GM04504 (cell line): Measurements from ENCODE around the gene CIAO3.
"Not testable (repeated sequence)": the region's sequence is repeated elsewhere in the genome, so short reads cannot be mapped to it uniquely, and the experiment has no call there.

Source experiments
- DNase-seq: peaks from one replicate; pipeline ENCODE4 v3.0.0-alpha.2; 2012; ENCODE audit warnings: low read depth

CIAO3 gene

GRCh38 chr16:740764-741505 lies at the start of gene CIAO3:
Gene CIAO3 (minus strand): TSS chr16:740997. CDS start chr16:740985, 12 bp downstream.
- DNase-seq = peak; percentile 71

GRCh38 chr16:790086-790485 lies 49.3 kb upstream of the CIAO3 start:
- no peak for DNase-seq

GRCh38 chr16:789191-789850 lies 48.5 kb upstream of the CIAO3 start:
- DNase-seq = no peak

- peak; percentile 84 for DNase-seq
These were observed 47.8 kb upstream of the CIAO3 start, which contains the start of gene CHTF18 for GRCh38 chr16:788399-789126. Gene CHTF18 (plus strand): TSS chr16:788620. CDS start chr16:788685, 65 bp downstream.

- no peak for DNase-seq
These were observed 47.2 kb upstream of the CIAO3 start, which contains the start of gene RPUSD1 for GRCh38 chr16:787978-788398. Gene RPUSD1 (minus strand): TSS chr16:788381. CDS start chr16:787737, 644 bp downstream.

- DNase-seq = no peak
These were observed 46.6 kb upstream of the CIAO3 start for GRCh38 chr16:787321-787966.

- DNase-seq = no peak
These were observed 45.1 kb upstream of the CIAO3 start for GRCh38 chr16:785563-786535.

- DNase-seq = no peak
These were observed 43.6 kb upstream of the CIAO3 start for GRCh38 chr16:784431-784830.

- no peak for DNase-seq
These were observed 42.8 kb upstream of the CIAO3 start for GRCh38 chr16:783404-784161.

- no peak for DNase-seq
These were observed 42.1 kb upstream of the CIAO3 start for GRCh38 chr16:782766-783403.

- no peak for DNase-seq
These were observed 41.5 kb upstream of the CIAO3 start for GRCh38 chr16:782258-782657.

GRCh38 chr16:781346-782010 lies 40.7 kb upstream of the CIAO3 start:
- no peak for DNase-seq

- DNase-seq = no peak
These were observed 39.5 kb upstream of the CIAO3 start for GRCh38 chr16:780296-780695.

GRCh38 chr16:779561-779960 lies 38.8 kb upstream of the CIAO3 start:
- no peak for DNase-seq

GRCh38 chr16:778909-779527 lies 38.2 kb upstream of the CIAO3 start:
- DNase-seq = no peak

- no peak for DNase-seq
These were observed 37.6 kb upstream of the CIAO3 start for GRCh38 chr16:778447-778846.

GRCh38 chr16:777826-778225 lies 37.0 kb upstream of the CIAO3 start:
- no peak for DNase-seq

- no peak for DNase-seq
These were observed 36.0 kb upstream of the CIAO3 start for GRCh38 chr16:776824-777223.

GRCh38 chr16:776298-776697 lies 35.5 kb upstream of the CIAO3 start:
- DNase-seq = not testable (repeated sequence)
